Liver (tissue), 9 donors: ENCODE measurements around the gene PRRG3. TPM values are rescaled to one million over a fixed set of nuclear protein-coding genes. Genes with fewer than 3 reads are reported as not detected.
A peak's percentile ranks its signal among the peaks of the same experiment; 100 is the strongest.

Source experiments
- DNase-seq: peaks from one replicate; pipeline ENCODE4 v3.0.0-alpha.2; 2017; ENCODE audit warnings: low spot score
- H3K27ac ChIP-seq, 2 donors: one replicate each; pipeline ENCODE4 v1.7.0; 2013; ENCODE audit warnings: inconsistent platforms in 2 of 2, low read length in 2 of 2, control low read depth in 1 of 2, low read depth in 1 of 2, mild to moderate bottlenecking in 1 of 2
- H3K27me3 ChIP-seq, 4 donors: one replicate each; pipeline versions ENCODE4 v1.6.1 to v1.7.0; 2013; ENCODE audit warnings: low read length in 3 of 4, inconsistent platforms in 1 of 4, mild to moderate bottlenecking in 1 of 4, moderate library complexity in 1 of 4; ENCODE audit not compliant: control insufficient read depth in 4 of 4, insufficient read depth in 4 of 4
- H3K36me3 ChIP-seq, 4 donors: one replicate each; pipeline versions ENCODE4 v1.6.1 to v1.7.0; 2013; ENCODE audit warnings: low read length in 3 of 4, mild to moderate bottlenecking in 3 of 4, low read depth in 1 of 4, moderate library complexity in 1 of 4; ENCODE audit not compliant: control insufficient read depth in 4 of 4, insufficient read depth in 3 of 4
- H3K4me1 ChIP-seq, 4 donors: one replicate each; pipeline versions ENCODE4 v1.6.1 to v1.7.0; 2013; ENCODE audit warnings: low read length in 3 of 4, mild to moderate bottlenecking in 3 of 4, moderate library complexity in 1 of 4; ENCODE audit not compliant: control insufficient read depth in 4 of 4, insufficient read depth in 4 of 4
- H3K4me3 ChIP-seq, 3 donors: one replicate each; pipeline versions ENCODE4 v1.6.1 to v1.7.0; 2013; ENCODE audit warnings: low read length in 3 of 3, control low read depth in 1 of 3, low read depth in 1 of 3, mild to moderate bottlenecking in 1 of 3
- H3K9ac ChIP-seq, 2 donors: one replicate each; pipeline ENCODE4 v1.7.0; 2013; ENCODE audit warnings: low read length in 2 of 2, mild to moderate bottlenecking in 2 of 2, moderate library complexity in 2 of 2, control low read depth in 1 of 2, low read depth in 1 of 2
- H3K9me3 ChIP-seq, 4 donors: one replicate each; pipeline versions ENCODE4 v1.6.1 to v1.7.0; 2013; ENCODE audit warnings: low read length in 3 of 4; ENCODE audit not compliant: control insufficient read depth in 4 of 4
- ATF3 ChIP-seq: IDR thresholded peaks from 2 replicates; pipeline ENCODE4 v1.6.1; 2016; ENCODE audit warnings: antibody characterized with exemption
- CTCF ChIP-seq: fragments of 150-350 bp; IDR thresholded peaks from 2 replicates; pipeline ENCODE4 v1.5.1; 2017; ENCODE audit warnings: improper control_type of control experiment, low read depth, low read length; ENCODE audit not compliant: missing input control
- EGR1 ChIP-seq, 2 donors: IDR thresholded peaks; 2 replicates each; pipeline ENCODE4 v1.6.1; 2016 to 2018; ENCODE audit warnings: antibody characterized with exemption in 2 of 2, low read depth in 2 of 2
- FOXA1 ChIP-seq: IDR thresholded peaks from 2 replicates; pipeline ENCODE4 v1.6.1; 2016; ENCODE audit warnings: antibody characterized with exemption
- FOXA2 ChIP-seq: IDR thresholded peaks from 2 replicates; pipeline ENCODE4 v1.6.1; 2016; ENCODE audit warnings: antibody characterized with exemption
- GABPA ChIP-seq, 2 donors: IDR thresholded peaks in 1 of 2; conservative IDR thresholded peaks in 1 of 2; 2 replicates each; pipeline ENCODE4 v1.6.1; 2016; ENCODE audit warnings: antibody characterized with exemption in 2 of 2, mild to moderate bottlenecking in 1 of 2, moderate library complexity in 1 of 2
- HNF4A ChIP-seq, 2 donors: conservative IDR thresholded peaks; 2 replicates each; pipeline ENCODE4 v1.6.1; 2016; ENCODE audit warnings: antibody characterized with exemption in 2 of 2, mild to moderate bottlenecking in 2 of 2
- HNF4G ChIP-seq: IDR thresholded peaks from 2 replicates; pipeline ENCODE4 v1.6.1; 2016; ENCODE audit warnings: antibody characterized with exemption
- MAX ChIP-seq: IDR thresholded peaks from 2 replicates; pipeline ENCODE4 v1.6.1; 2016; ENCODE audit warnings: antibody characterized with exemption
- NR2F2 ChIP-seq: IDR thresholded peaks from 2 replicates; pipeline ENCODE4 v1.6.1; 2016; ENCODE audit warnings: antibody characterized with exemption
- RAD21 ChIP-seq, 2 donors: IDR thresholded peaks; 2 replicates each; pipeline ENCODE4 v1.6.1; 2016; ENCODE audit warnings: antibody characterized with exemption in 2 of 2, mild to moderate bottlenecking in 2 of 2
- REST ChIP-seq: IDR thresholded peaks from 2 replicates; pipeline ENCODE4 v1.6.1; 2016; ENCODE audit warnings: antibody characterized with exemption, mild to moderate bottlenecking
- RXRA ChIP-seq, 2 donors: IDR thresholded peaks; 2 replicates each; pipeline ENCODE4 v1.6.1; 2017 to 2018; ENCODE audit warnings: antibody characterized with exemption in 2 of 2, mild to moderate bottlenecking in 1 of 2
- SP1 ChIP-seq: IDR thresholded peaks from 2 replicates; pipeline ENCODE4 v1.6.1; 2018; ENCODE audit warnings: antibody characterized with exemption, mild to moderate bottlenecking
- TAF1 ChIP-seq: conservative IDR thresholded peaks from 2 replicates; pipeline ENCODE4 v1.6.1; 2016; ENCODE audit warnings: antibody characterized with exemption, mild to moderate bottlenecking
- YY1 ChIP-seq: IDR thresholded peaks from 2 replicates; pipeline ENCODE4 v1.6.1; 2016; ENCODE audit warnings: antibody characterized with exemption, mild to moderate bottlenecking
- ZBTB33 ChIP-seq: IDR thresholded peaks from 2 replicates; pipeline ENCODE4 v1.6.1; 2016; ENCODE audit warnings: antibody characterized with exemption
- WGBS: extraction: QIAGEN DNeasy Blood & Tissue Kit; methylation state at CpG from one replicate; pipeline ENCODE4 v1.1.7; 2013; 5-methylcytosine and 5-hydroxymethylcytosine counted together
- polyA plus RNA-seq, 2 donors: library from polyadenylated mRNA; stranded (reverse) in 1 of 2; unstranded in 1 of 2; fragments of 200-250 nt in 1 of 2; fragments of >200 nt in 1 of 2; fragmentation: Nextera tagmentation in 1 of 2; extraction: Ambion mirVana in 1 of 2; gene quantifications; one replicate each; pipeline versions ENCODE4 v1.2.1 to v1.2.3, GENCODE V29; 2013 to 2015
- total RNA-seq, 2 donors: library from RNA; depleted of rRNA; stranded (reverse); fragments of >200 nt; gene quantifications; one replicate each; pipeline ENCODE4 v1.2.3, GENCODE V29; 2014
- donor health status: healthy.
- donor health status: healthy.
- donor health status: healthy.
- donor health status: healthy.
- donor health status: healthy.

PRRG3 gene
- total and polyA plus RNA-seq, 4 donors: under 0.01 to 0.05 (median 0.01) TPM; not detected in 1

GRCh38 chrX:151752847-151753246, 57.6 kb downstream of the PRRG3 start:
- Histone ChIP-seq H3K9ac (no peak overlapping the region), H3K4me3 (no peak overlapping the region), H3K9me3 (no peaks in the 10 kb centered on the region), H3K27ac (no peak overlapping the region), H3K27me3 (peaks cover 0 to 9% (median 0%) of the 10 kb centered on the region in 4 donors), H3K4me1 (peaks cover 0 to 21% (median 11%) of the 10 kb centered on the region in 4 donors), H3K36me3 (no peaks in the 10 kb centered on the region)
- TF ChIP-seq YY1 (no peak), RXRA (IDR thresholded peaks at IDR 0.05) (peak in 1 of 2 donors; percentile 7), HNF4A (conservative IDR thresholded peaks at IDR 0.05) (peak in 1 of 2 donors; percentile 22)
- no peak for DNase-seq
- 35% methylated on average over 5 of the region's 5 CpGs for WGBS

GRCh38 chrX:151753313-151754046, 58.2 kb downstream of the PRRG3 start:
- DNase-seq: peak; percentile 42
- 13% methylated on average over 22 of the region's 22 CpGs for WGBS
- Histone ChIP-seq H3K36me3 (no peaks in the 10 kb centered on the region), H3K27me3 (peaks cover 0 to 9% (median 0%) of the 10 kb centered on the region in 4 donors), H3K27ac (no peak overlapping the region), H3K4me1 (peaks cover 0 to 21% (median 11%) of the 10 kb centered on the region in 4 donors), H3K9ac (no peak overlapping the region), H3K9me3 (no peaks in the 10 kb centered on the region), H3K4me3 (no peak overlapping the region)
- TF ChIP-seq EGR1 (IDR thresholded peaks at IDR 0.05; ENCODE audit: low read depth in 2 of 2) (no peak), HNF4G (no peak), RAD21 (IDR thresholded peaks at IDR 0.05) (peak; percentile 82 to 91), HNF4A (conservative IDR thresholded peaks at IDR 0.05) (no peak), NR2F2 (no peak), GABPA (IDR thresholded peaks at IDR 0.05 in 1 of 2, conservative IDR thresholded peaks at IDR 0.05 in 1 of 2) (no peak), REST (peak; percentile 67), FOXA1 (no peak), YY1 (no peak), MAX (no peak), SP1 (no peak), TAF1 (no peak), ATF3 (no peak), CTCF (peak; percentile 82), ZBTB33 (no peak), RXRA (IDR thresholded peaks at IDR 0.05) (no peak), FOXA2 (no peak)
